Kidney (tissue), 14 donors: ENCODE results near the gene WNT3. TPM values are rescaled to one million over a fixed set of nuclear protein-coding genes. Genes with fewer than 3 reads are reported as not detected.

Experiments
- DNase-seq, 5 donors: peaks; one replicate each; pipeline ENCODE4 v3.0.0-alpha.2; 2013 to 2020
- FAIRE-seq: peaks from 2 replicates; lab custom pipeline; 2012; peaks lifted over from hg19 to GRCh38; lab: Jason Lieb, UNC
- H3K27ac ChIP-seq, 2 donors: one replicate each; pipeline ENCODE4 v1.7.0; 2013; ENCODE audit warnings: low read depth in 2 of 2, low read length in 2 of 2, inconsistent platforms in 1 of 2
- H3K27me3 ChIP-seq: one replicate; pipeline ENCODE4 v1.7.1; 2013; ENCODE audit warnings: low read length, inconsistent platforms; ENCODE audit not compliant: control insufficient read depth, insufficient read depth
- H3K36me3 ChIP-seq, 3 donors: one replicate each; pipeline versions ENCODE4 v1.7.0 to v1.7.1; 2013; ENCODE audit warnings: low read length in 3 of 3, control low read depth in 1 of 3, inconsistent platforms in 1 of 3; ENCODE audit not compliant: insufficient read depth in 3 of 3, control insufficient read depth in 2 of 3
- H3K4me1 ChIP-seq, 3 donors: one replicate each; pipeline versions ENCODE4 v1.7.0 to v1.7.1; 2013; ENCODE audit warnings: low read length in 3 of 3, inconsistent platforms in 1 of 3, low read depth in 1 of 3; ENCODE audit not compliant: control insufficient read depth in 2 of 3, insufficient read depth in 2 of 3
- H3K4me3 ChIP-seq, 3 donors: one replicate each; pipeline versions ENCODE4 v1.7.0 to v1.8.1; 2013; ENCODE audit warnings: low read length in 3 of 3, control low read depth in 1 of 3, inconsistent platforms in 1 of 3
- H3K9ac ChIP-seq, 3 donors: one replicate each; pipeline versions ENCODE4 v1.7.0 to v1.7.1; 2013; ENCODE audit warnings: low read length in 3 of 3, control low read depth in 1 of 3, inconsistent platforms in 1 of 3
- H3K9me3 ChIP-seq, 3 donors: one replicate each; pipeline versions ENCODE4 v1.7.0 to v1.7.1; 2013; ENCODE audit warnings: low read length in 3 of 3, control low read depth in 1 of 3, inconsistent platforms in 1 of 3; ENCODE audit not compliant: control insufficient read depth in 2 of 3, insufficient read depth in 1 of 3
- CTCF ChIP-seq: IDR thresholded peaks from 3 replicates; pipeline ENCODE4 v1.5.1; 2012; ENCODE audit warnings: mild to moderate bottlenecking, moderate library complexity, borderline replicate concordance; ENCODE audit not compliant: insufficient read depth; ENCODE audit errors: extremely low read depth
- intact Hi-C: fragments of 100-400 bp; cut with DNase I; formaldehyde crosslinking; loops from one replicate; pipeline ENCODE4 v1.11.1; 2022
- polyA plus RNA-seq: library from polyadenylated mRNA; stranded (reverse); fragments of 350-450 nt; fragmentation: Illumina TruSeq; extraction: RNeasy Lipid Tissue Mini Kit (QIAGEN cat#74804); gene quantifications from one replicate; pipeline ENCODE4 v1.2.3, GENCODE V29; 2014; ENCODE audit warnings: low read depth, low replicate concordance; ENCODE audit not compliant: insufficient read depth
- total RNA-seq: library from RNA; stranded (reverse); fragmentation: NEBNext Ultra II Directional; extraction: Animal tissue kit (Norgen Biotek cat#: 25700); gene quantifications from one replicate; pipeline ENCODE4 v1.2.1, GENCODE V29; 2021
- donor health status: control.
- donor health status: control.
- donor health status: control.
- donor health status: control.
- donor health status: control.
- donor health status: DM: yes; HTN: yes; CAD: no.
- donor health status: Normal renal cell carcinoma (clear cell type).

The WNT3 gene
- total and polyA plus RNA-seq, 2 donors from 2014 or later, result 0.38 to 1.3 TPM

DNA sequence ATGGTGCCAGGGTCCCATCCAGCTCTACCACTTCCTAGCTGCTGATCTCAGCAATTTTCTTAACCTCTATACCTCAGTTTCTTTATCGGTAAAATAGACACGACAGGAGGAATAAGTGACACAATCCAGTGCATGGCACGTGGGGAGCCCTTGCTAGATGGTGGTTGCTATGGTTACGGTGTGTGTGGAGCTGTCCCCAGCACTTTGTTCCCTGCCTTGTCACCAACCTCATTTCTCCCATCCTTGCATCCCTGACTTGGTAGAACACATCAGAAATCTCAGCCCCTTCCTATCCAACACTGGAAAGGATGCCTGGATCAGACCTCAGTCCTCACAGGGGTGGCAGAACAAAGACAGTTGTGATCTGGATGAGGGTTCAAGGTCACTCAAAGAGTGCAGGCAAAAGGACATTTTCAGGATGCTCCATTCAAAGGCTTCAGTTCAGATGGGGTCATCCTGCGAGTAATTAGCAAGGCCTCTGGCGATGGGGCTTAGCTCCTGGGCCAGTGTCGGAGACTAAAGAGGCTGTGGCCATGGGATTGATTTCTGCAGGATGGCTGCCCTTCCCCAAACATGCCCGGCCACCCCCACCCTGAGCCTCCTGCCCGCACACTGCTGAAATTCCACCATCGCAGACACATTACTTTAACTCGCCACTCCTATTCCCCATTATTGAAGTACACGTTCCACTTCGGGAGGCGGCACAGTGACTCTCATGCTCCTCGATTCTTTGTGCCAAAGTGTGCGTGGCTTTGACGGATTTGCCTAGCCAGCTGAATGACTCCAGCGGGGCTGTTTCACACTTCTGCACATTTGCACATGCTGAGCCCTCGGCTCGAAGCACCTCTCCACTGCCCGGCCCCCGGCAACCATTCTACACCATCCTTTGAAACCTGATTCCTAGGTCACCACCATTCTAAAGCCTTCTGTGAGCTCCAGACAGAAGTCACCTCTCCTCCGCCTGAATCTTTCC, 40.3 kb downstream of the WNT3 start:
- intact Hi-C loops, result no loop called here
- no peak for DNase-seq

GRCh38 chr17:46776298-46777005, 42.0 kb downstream of the WNT3 start:
- Histone ChIP-seq H3K27ac (no peak overlapping the region), H3K4me3 (no peak overlapping the region), H3K9ac (no peak overlapping the region), H3K36me3 (no peaks in the 10 kb centered on the region), H3K27me3 (no peaks in the 10 kb centered on the region), H3K4me1 (peaks cover 0 to 3% (median 0%) of the 10 kb centered on the region in 3 donors), H3K9me3 (no peaks in the 10 kb centered on the region)
- no peak for FAIRE-seq
- DNase-seq, result no peak
- TF ChIP-seq CTCF, result no peak
- intact Hi-C loops, result no loop called here

More for the DNA sequence above, 40.3 kb downstream of the WNT3 start:
- no peaks in the 10 kb centered on the region for H3K9me3 ChIP-seq
- H3K4me1 ChIP-seq, result no peaks in the 10 kb centered on the region
- H3K27me3 ChIP-seq, result no peaks in the 10 kb centered on the region
- H3K4me3 ChIP-seq, result no peak overlapping the region
- FAIRE-seq, result no peak
- H3K27ac ChIP-seq, result no peak overlapping the region
- H3K36me3 ChIP-seq, result no peaks in the 10 kb centered on the region
- no peak for TF ChIP-seq CTCF
- no peak overlapping the region for H3K9ac ChIP-seq

GRCh38 chr17:46774108-46774737, 44.3 kb downstream of the WNT3 start:
- H3K27me3 ChIP-seq, result no peaks in the 10 kb centered on the region
- intact Hi-C loops, result no loop called here
- no peak for FAIRE-seq
- no peak overlapping the region for H3K27ac ChIP-seq
- no peak overlapping the region for H3K9ac ChIP-seq
- H3K4me3 ChIP-seq, result no peak overlapping the region
- DNase-seq, result no peak
- peaks cover 0 to 11% (median 0%) of the 10 kb centered on the region in 3 donors for H3K4me1 ChIP-seq
- H3K36me3 ChIP-seq, result no peaks in the 10 kb centered on the region
- no peak for TF ChIP-seq CTCF
- H3K9me3 ChIP-seq, result no peaks in the 10 kb centered on the region
